GM23248 (cell line): ENCODE results near the gene PLCL2.

Experiments
- EZH2 ChIP-seq: fragments of 200-600 bp; sonication (generic); IDR thresholded peaks from 2 replicates; pipeline ENCODE4 v1.6.1; 2018; ENCODE audit warnings: antibody characterized with exemption, mild to moderate bottlenecking; ENCODE audit not compliant: insufficient read depth, poor library complexity, severe bottlenecking
- EZH2phosphoT487 ChIP-seq: fragments of 200-600 bp; sonication (generic); IDR thresholded peaks from 2 replicates; pipeline ENCODE4 v1.6.1; 2018; ENCODE audit warnings: antibody characterized with exemption, moderate library complexity, mild to moderate bottlenecking, low read depth; ENCODE audit not compliant: insufficient read depth

DNA sequence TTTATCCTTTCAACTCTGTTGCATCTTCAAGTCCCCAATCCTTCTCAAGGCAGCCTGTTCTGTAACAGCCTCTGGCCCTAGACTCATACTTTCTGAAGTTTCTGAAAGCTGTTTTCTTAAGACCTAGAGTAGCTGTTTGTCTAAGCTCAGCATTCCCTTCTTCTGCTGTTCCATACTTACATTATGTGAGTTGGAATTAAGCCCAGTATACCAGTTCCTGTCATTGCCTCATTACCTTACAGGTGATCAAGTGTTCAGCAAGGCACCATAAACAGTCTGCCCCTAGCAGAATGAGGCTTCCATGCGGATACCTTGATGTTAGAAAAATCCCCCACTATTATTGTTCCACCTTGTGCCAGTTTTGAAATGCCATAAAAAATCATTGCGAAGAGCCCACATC lies 180.6 kb downstream of the PLCL2 start:
- TF ChIP-seq EZH2 (no peak), EZH2phosphoT487 (no peak)
